NCI-H82 treated with DMSO at 0.1 percent for 48 hours (cell line): ENCODE results near the gene SLC37A2.
"Not testable (repeated sequence)": the region's sequence is repeated elsewhere in the genome, so short reads cannot be mapped to it uniquely, and the experiment has no call there.

ENCODE experiments used
- DNase-seq: peaks from one replicate; lab custom pipeline; 2025; ENCODE audit not compliant: unreplicated experiment; lab: John Stamatoyannopoulos, UW

SLC37A2 gene

DNA sequence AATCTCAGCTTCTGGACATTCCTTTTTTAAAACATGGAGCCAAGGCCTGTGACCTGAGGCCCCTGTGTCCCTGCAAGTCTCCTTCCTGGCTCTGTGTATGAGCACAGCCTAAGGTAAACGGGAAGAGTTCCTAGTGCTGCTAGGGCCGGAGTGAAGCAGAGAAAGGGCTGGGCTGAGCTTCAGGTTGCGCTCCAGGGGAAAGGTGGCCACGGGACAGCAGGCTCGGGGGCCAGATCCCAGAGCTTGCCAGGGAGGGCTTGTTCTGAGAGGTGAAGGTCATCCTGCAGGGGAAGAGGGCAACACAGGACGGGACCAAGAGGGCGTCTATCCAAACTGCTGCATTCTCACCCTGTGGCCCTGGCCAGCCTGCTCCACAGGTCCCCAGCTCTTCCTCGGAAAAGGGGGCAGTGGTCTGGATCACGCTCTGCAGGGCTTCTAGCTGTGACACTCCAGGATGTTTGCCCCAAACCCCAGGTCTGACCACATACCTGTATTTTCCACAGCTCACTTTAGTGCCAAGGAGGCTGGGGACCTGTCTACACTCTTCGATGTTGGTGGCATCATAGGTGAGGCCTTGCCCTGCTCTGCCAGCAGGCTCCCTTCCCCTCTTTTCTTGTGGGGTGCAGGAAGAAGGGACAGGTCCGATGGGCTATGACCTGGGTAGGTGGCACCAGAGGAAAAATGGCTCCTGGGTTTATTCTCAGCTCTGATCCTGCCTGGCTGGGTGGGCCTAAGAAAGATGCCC lies 20.4 kb downstream of the SLC37A2 start:
- DNase-seq: no peak

DNA sequence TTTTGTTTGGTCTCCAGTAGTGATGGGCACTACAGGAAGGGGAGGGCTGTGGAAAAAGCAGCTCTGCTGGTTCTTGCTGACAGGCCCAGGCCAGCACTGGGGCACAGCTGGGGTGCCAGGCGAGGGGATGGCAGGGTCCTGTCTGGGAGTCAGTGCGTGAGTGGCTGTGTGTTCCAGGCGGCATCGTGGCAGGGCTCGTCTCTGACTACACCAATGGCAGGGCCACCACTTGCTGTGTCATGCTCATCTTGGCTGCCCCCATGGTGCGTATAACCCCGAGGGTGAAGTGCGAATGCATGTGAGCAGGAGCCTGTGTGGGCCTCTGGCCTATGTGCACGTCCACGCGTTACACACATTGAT lies 20.9 kb downstream of the SLC37A2 start:
- DNase-seq: no peak

GRCh38 chr11:125084761-125085231 lies 21.7 kb downstream of the SLC37A2 start:
- no peak for DNase-seq

DNA sequence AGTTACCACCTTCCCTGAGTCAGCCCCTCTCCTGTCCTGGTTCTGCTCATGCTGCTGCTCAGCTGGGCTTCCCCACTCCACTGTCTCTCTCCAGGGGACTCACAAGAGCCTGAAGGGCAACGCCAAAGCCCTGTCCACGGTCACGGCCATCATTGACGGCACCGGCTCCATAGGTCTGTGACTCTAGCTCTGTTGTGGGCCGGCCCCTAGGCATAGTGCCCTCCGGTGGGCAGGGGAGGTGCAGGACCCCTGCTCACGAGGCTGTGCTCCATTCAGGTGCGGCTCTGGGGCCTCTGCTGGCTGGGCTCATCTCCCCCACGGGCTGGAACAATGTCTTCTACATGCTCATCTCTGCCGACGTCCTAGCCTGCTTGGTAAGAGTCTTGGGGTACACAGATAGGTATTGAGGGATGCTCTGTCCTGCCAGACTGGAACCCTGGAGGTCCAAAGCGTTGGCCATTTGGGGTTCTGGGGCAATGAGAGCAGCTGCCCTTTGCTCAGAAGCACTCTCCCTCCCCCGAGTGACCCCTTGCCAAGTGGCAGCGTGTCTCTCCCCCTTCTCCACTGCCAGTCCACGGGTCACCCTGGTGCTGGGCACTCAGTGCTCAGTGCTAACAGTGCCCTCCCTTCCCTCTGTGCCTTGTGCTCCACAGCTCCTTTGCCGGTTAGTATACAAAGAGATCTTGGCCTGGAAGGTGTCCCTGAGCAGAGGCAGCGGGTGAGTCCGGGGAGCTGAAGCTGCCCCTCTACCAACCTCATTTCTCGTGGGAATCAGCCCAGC lies 22.4 kb downstream of the SLC37A2 start:
- no peak for DNase-seq

DNA sequence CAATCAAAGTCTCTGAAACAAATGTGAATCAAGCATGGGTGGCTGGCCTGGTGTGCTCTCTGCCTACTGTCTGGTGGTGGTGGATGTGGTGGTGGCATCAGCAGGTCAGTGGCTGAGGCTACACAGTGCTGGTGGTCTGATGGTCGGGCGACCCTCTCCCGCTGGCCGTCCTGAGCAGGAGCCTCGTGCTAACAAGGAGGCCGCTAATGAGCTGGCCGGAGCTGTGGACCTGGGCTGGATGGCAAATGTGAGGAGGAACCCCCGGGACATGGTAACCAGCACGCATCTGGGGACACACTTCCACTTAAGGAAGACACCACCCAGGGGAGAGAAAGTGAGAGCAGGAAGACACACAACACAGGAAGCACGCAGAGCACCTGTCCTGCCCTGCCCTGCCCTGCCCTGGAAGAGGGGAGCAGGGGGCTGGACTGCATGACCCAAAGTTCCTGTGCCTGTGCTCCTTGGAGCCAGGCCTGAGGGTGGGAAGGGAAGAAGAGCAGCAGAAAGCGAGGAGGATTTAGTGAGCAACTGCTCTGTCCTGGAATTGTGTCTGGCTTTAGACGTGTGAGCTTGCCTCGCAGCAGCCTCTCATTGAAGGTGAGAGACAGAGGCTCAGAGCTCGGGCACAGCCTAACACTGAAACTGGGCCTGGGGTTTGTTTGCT lies 23.7 kb downstream of the SLC37A2 start:
- DNase-seq: no peak

DNA sequence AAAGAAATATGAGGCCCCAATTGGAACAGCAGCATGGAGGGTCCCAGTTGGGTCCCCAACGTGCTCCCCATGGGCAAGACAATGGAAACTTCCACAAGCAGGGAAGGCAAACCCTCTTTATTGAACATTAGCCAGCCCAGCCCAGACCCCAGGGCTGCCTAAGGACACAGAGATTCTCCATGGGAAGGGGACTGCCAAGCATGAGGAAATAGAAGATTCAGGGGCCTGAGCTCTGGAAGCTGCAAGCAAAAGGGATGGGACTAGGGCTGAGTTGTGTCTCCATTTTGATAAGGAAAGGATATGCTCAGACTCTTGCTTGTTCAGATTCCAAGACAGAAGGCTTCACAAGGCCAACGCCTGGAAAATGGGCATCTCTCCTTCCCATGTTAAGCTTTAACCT lies 25.0 kb downstream of the SLC37A2 start:
- DNase-seq: no peak

DNA sequence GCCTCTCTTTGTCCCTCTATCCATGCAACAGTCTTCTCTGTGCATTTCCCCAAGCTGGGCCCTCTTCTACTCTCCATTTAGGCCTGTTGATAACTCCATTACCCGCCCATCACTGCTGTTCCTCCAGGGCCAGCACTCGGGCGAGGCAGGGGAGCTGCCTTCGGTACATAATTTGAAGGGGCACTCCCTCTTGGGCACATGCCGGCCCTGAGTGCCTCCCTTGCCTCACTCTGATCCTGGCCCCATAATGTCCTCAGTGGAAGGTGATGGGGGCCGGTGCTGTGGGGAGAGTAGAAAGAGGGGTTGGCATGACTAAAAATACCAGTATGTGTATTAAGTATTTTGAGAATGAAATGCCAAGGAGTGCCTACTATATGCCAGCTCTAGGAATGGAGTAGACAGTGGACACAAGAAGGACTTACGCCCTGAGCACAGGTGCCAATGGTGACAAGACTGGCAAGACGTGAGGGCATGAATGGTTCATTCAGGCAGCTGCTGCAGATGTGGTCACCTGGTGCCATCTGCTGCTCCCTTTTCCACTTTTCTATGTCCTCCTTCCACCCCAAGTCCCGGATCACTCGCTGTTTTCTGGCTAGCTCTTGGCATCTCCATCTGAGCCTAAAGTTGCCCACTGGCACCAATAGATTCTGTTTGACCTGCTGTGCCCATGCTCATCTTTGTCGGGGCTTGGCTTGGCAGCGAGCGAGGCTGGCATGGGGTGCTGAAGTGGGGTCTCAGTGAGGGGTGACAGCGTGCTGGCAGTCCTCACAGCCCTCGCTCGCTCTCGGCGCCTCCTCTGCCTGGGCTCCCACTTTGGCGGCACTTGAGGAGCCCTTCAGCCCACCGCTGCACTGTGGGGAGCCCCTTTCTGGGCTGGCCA lies 25.7 kb downstream of the SLC37A2 start:
- DNase-seq: no peak

DNA sequence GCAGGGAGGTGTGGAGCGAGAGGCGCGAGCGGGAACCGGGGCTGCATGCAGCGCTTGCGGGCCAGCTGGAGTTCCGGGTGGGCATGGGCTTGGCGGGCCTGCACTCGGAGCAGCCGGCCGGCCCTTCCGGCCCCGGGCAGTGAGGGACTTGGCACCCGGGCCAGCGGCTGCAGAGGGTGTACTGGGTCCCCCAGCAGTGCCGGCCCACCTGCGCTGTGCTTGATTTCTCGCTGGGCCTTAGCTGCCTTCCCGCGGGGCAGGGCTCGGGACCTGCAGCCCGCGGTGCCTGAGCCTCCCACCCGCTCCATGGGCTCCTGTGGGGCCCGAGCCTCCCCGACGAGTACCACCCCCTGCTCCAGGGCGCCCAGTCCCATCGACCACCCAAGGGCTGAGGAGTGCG lies 26.4 kb downstream of the SLC37A2 start:
- not testable (repeated sequence) for DNase-seq

GRCh38 chr11:125090151-125090550 lies 27.0 kb downstream of the SLC37A2 start:
- not testable (repeated sequence) for DNase-seq

DNA sequence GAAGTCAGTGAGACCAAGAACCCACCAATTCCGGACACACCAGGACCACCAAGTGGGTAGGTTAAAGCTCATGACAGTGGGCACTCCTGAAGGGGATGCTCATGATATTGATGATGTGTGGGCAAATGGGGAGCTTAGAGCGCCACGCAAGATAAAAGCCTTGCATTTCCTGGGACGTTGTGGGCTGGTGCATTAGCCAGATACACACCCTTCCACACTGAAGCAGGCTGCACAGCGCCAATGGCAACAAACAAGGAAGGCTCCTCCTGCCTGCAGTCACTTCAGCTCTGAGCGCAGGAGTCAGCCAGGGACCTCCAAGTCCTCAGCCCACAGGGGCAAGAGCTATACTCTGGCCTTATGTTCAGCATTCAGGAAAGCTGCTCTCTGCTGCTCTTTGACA lies 27.7 kb downstream of the SLC37A2 start:
- no peak for DNase-seq

DNA sequence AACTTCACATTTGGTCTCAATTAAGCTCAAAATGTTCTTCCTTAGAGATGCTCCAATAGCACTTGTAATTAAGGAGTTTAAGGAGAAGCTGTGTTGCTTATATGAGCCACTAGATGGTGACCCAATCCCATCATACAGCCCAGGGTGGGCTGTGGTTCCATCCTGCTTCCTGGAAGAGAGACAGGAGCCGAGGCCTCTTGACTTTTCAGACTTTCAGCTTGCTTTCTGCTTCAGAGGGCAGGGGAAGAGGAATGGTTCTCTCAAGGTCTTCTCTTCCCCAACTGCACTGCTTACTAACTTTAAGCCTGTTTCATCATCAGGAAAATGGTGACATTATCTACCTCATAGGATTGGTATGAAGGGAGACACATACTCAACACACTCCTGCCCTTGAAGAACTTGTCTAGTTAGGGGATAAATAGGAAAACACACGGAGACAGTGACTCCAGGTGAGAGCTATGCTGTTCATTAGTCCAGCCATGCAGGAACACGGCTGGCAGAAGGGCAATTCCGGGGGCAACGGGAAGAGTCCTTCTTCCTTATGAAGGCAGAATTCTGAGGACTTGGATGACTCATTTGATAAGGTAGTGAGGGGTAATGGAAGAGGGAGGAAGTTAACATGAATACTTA lies 28.3 kb downstream of the SLC37A2 start:
- DNase-seq: peak; percentile 29

GRCh38 chr11:125091877-125092664 lies 29.0 kb downstream of the SLC37A2 start:
- DNase-seq: no peak

GRCh38 chr11:125092669-125093068 lies 29.6 kb downstream of the SLC37A2 start:
- DNase-seq: no peak

DNA sequence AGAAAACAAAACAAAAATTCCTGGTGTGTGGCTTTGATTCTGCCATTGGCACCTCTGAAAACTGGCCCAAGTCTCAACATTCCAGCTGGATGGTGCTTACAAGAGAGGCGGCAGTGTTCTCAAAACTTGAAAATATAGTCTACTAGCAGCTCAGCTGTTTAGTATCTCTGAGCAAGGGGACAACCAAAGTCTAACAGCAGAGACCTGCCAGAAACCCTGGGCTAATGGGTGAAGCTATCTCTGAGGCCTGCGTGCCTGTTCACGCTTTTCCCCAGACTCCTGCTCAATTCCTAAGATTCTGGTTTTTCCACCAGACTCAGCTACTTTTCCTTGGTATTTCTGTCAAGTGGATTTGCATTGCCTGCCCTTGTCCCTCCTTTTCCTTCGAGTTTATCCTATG lies 30.4 kb downstream of the SLC37A2 start:
- DNase-seq: no peak

- no peak for DNase-seq
Measured at GRCh38 chr11:125094731-125095130, 31.6 kb downstream of the SLC37A2 start.

DNA sequence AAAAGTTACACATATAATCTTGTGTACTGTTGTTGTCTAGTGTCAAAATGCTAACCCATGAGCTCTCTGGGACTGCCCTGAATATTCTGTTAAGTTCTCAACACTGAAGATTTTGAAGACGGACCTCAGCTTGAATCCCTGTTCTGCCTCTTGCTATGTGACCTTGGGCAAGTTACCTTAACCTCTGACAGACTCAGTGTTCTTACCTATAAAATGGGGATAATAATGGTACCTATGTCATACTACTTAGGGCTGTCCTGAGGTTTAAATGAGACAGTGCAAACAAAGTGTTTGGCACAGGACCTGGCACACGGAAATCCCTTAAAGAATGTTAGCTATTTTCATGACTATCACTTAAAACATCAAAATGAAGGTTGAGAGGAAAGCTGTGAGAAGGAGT lies 37.0 kb downstream of the SLC37A2 start:
- no peak for DNase-seq

GRCh38 chr11:125101596-125101995 lies 38.5 kb downstream of the SLC37A2 start:
- no peak for DNase-seq

DNA sequence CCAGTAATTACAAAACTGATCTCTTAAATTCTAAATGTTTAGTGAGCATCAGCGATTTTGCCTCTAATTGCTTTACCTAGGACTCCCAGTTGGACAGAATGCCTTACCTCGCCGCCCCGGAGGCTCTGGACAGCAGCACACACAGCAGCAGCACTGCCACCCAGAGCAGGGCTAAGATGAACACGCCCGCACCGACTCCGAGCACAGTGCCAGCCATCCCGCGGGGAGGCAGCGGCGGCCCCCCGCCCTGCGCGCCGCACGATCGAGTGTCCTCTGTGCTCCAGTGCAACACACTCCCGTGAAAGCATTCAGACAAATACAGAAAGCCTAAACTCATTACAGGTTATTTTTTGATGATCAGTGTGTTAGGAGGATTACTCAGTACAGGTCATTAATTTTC lies 38.9 kb downstream of the SLC37A2 start:
- no peak for DNase-seq

- no peak for DNase-seq
Measured at GRCh38 chr11:125102510-125102909, 39.4 kb downstream of the SLC37A2 start.

GRCh38 chr11:125105926-125106325 lies 42.8 kb downstream of the SLC37A2 start:
- no peak for DNase-seq
